Trophoblast cell (in vitro differentiated cells and primary cell): ENCODE data around the gene RPL26.
"Not testable (repeated sequence)": the region's sequence is repeated elsewhere in the genome, so short reads cannot be mapped to it uniquely, and the experiment has no call there.

ENCODE experiments used
- DNase-seq, 2 donors: peaks; one replicate each; pipeline ENCODE4 v3.0.0-alpha.2; 2016
- H2AFZ ChIP-seq: 2 replicates; pipeline ENCODE4 v1.6.1; 2013; ENCODE audit warnings: low read length, moderate library complexity, mild to moderate bottlenecking; ENCODE audit not compliant: insufficient read depth, poor library complexity
- H2AK5ac ChIP-seq: 2 replicates; pipeline ENCODE4 v1.6.1; 2013; ENCODE audit warnings: mild to moderate bottlenecking, low read length
- H2BK120ac ChIP-seq: 2 replicates; pipeline ENCODE4 v1.6.1; 2013; ENCODE audit warnings: low read length, mild to moderate bottlenecking, moderate library complexity; ENCODE audit not compliant: insufficient read depth, poor library complexity
- H2BK12ac ChIP-seq: 2 replicates; pipeline ENCODE4 v1.6.1; 2013; ENCODE audit warnings: mild to moderate bottlenecking, low read length, moderate library complexity
- H2BK5ac ChIP-seq: 2 replicates; pipeline ENCODE4 v1.6.1; 2013; ENCODE audit warnings: low read length, low read depth, moderate library complexity, mild to moderate bottlenecking; ENCODE audit not compliant: poor library complexity
- H3K14ac ChIP-seq: 2 replicates; pipeline ENCODE4 v1.6.1; 2013; ENCODE audit warnings: mild to moderate bottlenecking, low read length
- H3K18ac ChIP-seq: 2 replicates; pipeline ENCODE4 v1.6.1; 2013; ENCODE audit warnings: mild to moderate bottlenecking, low read length
- H3K23ac ChIP-seq: 2 replicates; pipeline ENCODE4 v1.6.1; 2013; ENCODE audit warnings: low read length
- H3K27ac ChIP-seq: 2 replicates; pipeline ENCODE4 v1.5.1; 2013; ENCODE audit warnings: low read depth, mild to moderate bottlenecking, inconsistent platforms, low read length, moderate library complexity
- H3K27me3 ChIP-seq: 2 replicates; pipeline ENCODE4 v1.6.1; 2013; ENCODE audit warnings: inconsistent platforms, mild to moderate bottlenecking, low read length, moderate library complexity; ENCODE audit not compliant: insufficient read depth
- H3K36me3 ChIP-seq, 2 experiments: 1 replicate in 1 of 2; 2 replicates in 1 of 2; pipeline ENCODE4 v1.6.1; 2013; ENCODE audit warnings: low read length in 2 of 2, mild to moderate bottlenecking in 2 of 2, moderate library complexity in 1 of 2; ENCODE audit not compliant: insufficient read depth in 2 of 2, control insufficient read depth in 1 of 2
- H3K4ac ChIP-seq: 2 replicates; pipeline ENCODE4 v1.6.1; 2013; ENCODE audit warnings: low read depth, mild to moderate bottlenecking, low read length, moderate library complexity
- H3K4me1 ChIP-seq, 2 experiments: 1 replicate in 1 of 2; 2 replicates in 1 of 2; pipeline ENCODE4 v1.6.1; 2013; ENCODE audit warnings: low read length in 2 of 2, mild to moderate bottlenecking in 2 of 2, moderate library complexity in 1 of 2; ENCODE audit not compliant: insufficient read depth in 2 of 2, control insufficient read depth in 1 of 2
- H3K4me2 ChIP-seq: 2 replicates; pipeline ENCODE4 v1.6.1; 2013; ENCODE audit warnings: inconsistent platforms, mild to moderate bottlenecking, low read length, moderate library complexity
- H3K4me3 ChIP-seq: 2 replicates; pipeline ENCODE4 v1.5.1; 2013; ENCODE audit warnings: mild to moderate bottlenecking, low read depth, low read length, inconsistent platforms
- H3K79me1 ChIP-seq: one replicate; pipeline ENCODE4 v1.6.1; 2013; ENCODE audit warnings: low read length
- H3K79me2 ChIP-seq: 2 replicates; pipeline ENCODE4 v1.6.1; 2013; ENCODE audit warnings: low read length, mild to moderate bottlenecking; ENCODE audit not compliant: control insufficient read depth, insufficient read depth, poor library complexity
- H3K9ac ChIP-seq: 2 replicates; pipeline ENCODE4 v1.6.1; 2013; ENCODE audit warnings: mild to moderate bottlenecking, low read length
- H3K9me3 ChIP-seq: 2 replicates; pipeline ENCODE4 v1.6.1; 2013; ENCODE audit warnings: low read depth, mild to moderate bottlenecking, control low read depth, inconsistent platforms, low read length; ENCODE audit not compliant: insufficient read depth
- H4K12ac ChIP-seq: 2 replicates; pipeline ENCODE4 v1.6.1; 2013; ENCODE audit warnings: low read depth, mild to moderate bottlenecking, low read length, moderate library complexity
- H4K8ac ChIP-seq: 2 replicates; pipeline ENCODE4 v1.6.1; 2013; ENCODE audit warnings: low read depth, mild to moderate bottlenecking, low read length, moderate library complexity
- H4K91ac ChIP-seq: one replicate; pipeline ENCODE4 v1.6.1; 2013; ENCODE audit warnings: low read depth, mild to moderate bottlenecking, low read length, moderate library complexity
- WGBS: extraction: QIAGEN DNeasy Blood & Tissue Kit; methylation state at CpG from one replicate; pipeline ENCODE4 v1.1.7; 2013; ENCODE audit warnings: missing lambda C conversion rate; ENCODE audit not compliant: insufficient read length, insufficient coverage; ENCODE audit errors: extremely low coverage; 5-methylcytosine and 5-hydroxymethylcytosine counted together

The RPL26 gene

DNA sequence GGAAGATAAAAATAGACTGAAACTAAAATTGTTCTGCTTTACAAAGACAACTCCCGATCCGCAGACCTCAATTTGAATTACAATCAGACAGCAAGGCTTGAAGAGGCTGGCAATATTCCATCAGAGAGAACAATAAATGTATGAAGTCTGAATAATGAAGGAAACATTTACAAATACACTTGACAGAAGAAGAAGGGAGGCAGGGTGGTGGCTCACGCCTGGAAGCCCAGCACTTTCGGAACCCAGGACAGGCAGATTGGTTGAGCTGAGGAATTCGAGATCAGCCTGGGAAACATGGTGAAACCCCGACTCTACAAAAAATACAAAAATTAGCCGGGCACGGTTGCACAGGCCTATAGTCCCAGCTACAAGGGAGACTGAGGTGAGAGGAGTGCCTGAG is 28.8 kb downstream of the RPL26 start:
- Histone ChIP-seq H3K4me3 (no peak overlapping the region), H3K27me3 (no peaks in the 10 kb centered on the region), H2BK120ac (no peak overlapping the region), H3K9me3 (no peaks in the 10 kb centered on the region), H3K23ac (no peak overlapping the region), H3K79me2 (no peaks in the 10 kb centered on the region), H4K8ac (no peak overlapping the region), H3K79me1 (no peaks in the 10 kb centered on the region), H3K36me3 (no peaks in the 10 kb centered on the region), H3K14ac (no peak overlapping the region), H3K4me1 (no peaks in the 10 kb centered on the region), H2BK12ac (no peak overlapping the region), H3K18ac (no peak overlapping the region), H3K4ac (no peak overlapping the region), H4K91ac (no peak overlapping the region), H3K9ac (no peak overlapping the region), H2AK5ac (no peak overlapping the region), H3K27ac (no peak overlapping the region), H2BK5ac (no peak overlapping the region), H3K4me2 (no peak overlapping the region), H2AFZ (no peak overlapping the region), H4K12ac (no peak overlapping the region)
- no CpG with 5 or more reads among the region's 8 CpGs for WGBS
- DNase-seq, result no peak

DNA sequence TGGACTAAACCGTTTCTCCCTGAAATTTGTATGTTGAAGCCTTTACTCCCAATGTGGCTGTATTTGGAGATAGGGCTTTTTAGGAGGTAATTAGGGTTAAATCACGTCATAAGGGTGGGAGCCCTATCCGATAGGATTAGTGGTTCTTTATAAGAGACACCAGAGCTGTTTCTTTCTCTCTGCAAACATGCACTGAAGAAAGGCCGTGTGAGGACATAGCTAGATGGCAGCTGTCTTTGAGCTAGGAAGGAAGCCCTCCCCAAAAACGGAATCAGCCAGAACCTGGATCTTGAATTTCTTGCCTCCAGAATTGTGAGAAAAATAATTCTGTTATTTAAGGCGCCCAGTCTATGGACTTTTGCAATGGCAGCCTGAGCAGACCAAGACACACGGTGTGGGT is 29.3 kb downstream of the RPL26 start:
- H3K4ac ChIP-seq, result no peak overlapping the region
- WGBS, result no CpG with 5 or more reads among the region's 7 CpGs

DNA sequence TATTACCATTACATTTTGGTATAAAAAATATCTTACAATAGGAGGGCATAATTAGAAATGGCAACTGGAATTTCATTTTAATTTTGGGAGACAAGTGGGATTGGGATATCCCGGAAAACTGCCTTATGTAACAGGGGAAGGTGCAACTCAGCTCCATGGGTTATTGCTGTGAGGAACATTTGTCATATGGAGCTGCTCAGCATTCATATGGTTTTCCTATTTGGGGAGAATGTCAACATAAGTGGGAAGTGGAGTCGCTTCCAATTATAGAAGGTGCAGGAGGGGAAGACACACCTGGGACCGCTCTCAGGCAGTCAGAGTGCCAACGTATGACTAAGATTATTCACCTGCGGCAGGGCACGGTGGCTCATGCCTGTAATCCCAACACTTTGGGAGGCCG is 32.7 kb downstream of the RPL26 start:
- no peak overlapping the region for H2AK5ac ChIP-seq
- H3K36me3 ChIP-seq, result no peaks in the 10 kb centered on the region
- H4K12ac ChIP-seq, result no peak overlapping the region
- no peak overlapping the region for H4K91ac ChIP-seq
- no peak overlapping the region for H4K8ac ChIP-seq
- H3K4me3 ChIP-seq, result no peak overlapping the region
- H3K79me1 ChIP-seq, result no peaks in the 10 kb centered on the region
- no peaks in the 10 kb centered on the region for H3K4me1 ChIP-seq
- no peaks in the 10 kb centered on the region for H3K79me2 ChIP-seq
- no peak overlapping the region for H3K27ac ChIP-seq
- DNase-seq, result no peak
- H3K27me3 ChIP-seq, result no peaks in the 10 kb centered on the region
- H2AFZ ChIP-seq, result no peak overlapping the region
- H2BK12ac ChIP-seq, result no peak overlapping the region
- no peak overlapping the region for H3K9ac ChIP-seq
- H3K4me2 ChIP-seq, result no peak overlapping the region
- no CpG with 5 or more reads among the region's 7 CpGs for WGBS
- no peak overlapping the region for H3K14ac ChIP-seq
- H3K9me3 ChIP-seq, result no peaks in the 10 kb centered on the region
- H3K18ac ChIP-seq, result no peak overlapping the region
- H2BK5ac ChIP-seq, result no peak overlapping the region
- H3K23ac ChIP-seq, result no peak overlapping the region
- no peak overlapping the region for H2BK120ac ChIP-seq
- no peak overlapping the region for H3K4ac ChIP-seq

More for the DNA sequence above, 29.3 kb downstream of the RPL26 start:
- H3K79me1 ChIP-seq, result no peaks in the 10 kb centered on the region
- no peak overlapping the region for H3K4me2 ChIP-seq
- H3K14ac ChIP-seq, result no peak overlapping the region
- no peak overlapping the region for H2BK12ac ChIP-seq
- H4K12ac ChIP-seq, result no peak overlapping the region
- H3K27me3 ChIP-seq, result no peaks in the 10 kb centered on the region
- H4K8ac ChIP-seq, result no peak overlapping the region
- H3K9ac ChIP-seq, result no peak overlapping the region
- H3K36me3 ChIP-seq, result no peaks in the 10 kb centered on the region
- no peak overlapping the region for H3K27ac ChIP-seq
- no peak overlapping the region for H2AK5ac ChIP-seq
- H2BK120ac ChIP-seq, result no peak overlapping the region
- H3K23ac ChIP-seq, result no peak overlapping the region
- H4K91ac ChIP-seq, result no peak overlapping the region
- no peak overlapping the region for H3K4me3 ChIP-seq
- no peak for DNase-seq
- no peaks in the 10 kb centered on the region for H3K4me1 ChIP-seq
- H2AFZ ChIP-seq, result no peak overlapping the region
- H3K18ac ChIP-seq, result no peak overlapping the region
- H2BK5ac ChIP-seq, result no peak overlapping the region
- H3K79me2 ChIP-seq, result no peaks in the 10 kb centered on the region
- no peaks in the 10 kb centered on the region for H3K9me3 ChIP-seq

DNA sequence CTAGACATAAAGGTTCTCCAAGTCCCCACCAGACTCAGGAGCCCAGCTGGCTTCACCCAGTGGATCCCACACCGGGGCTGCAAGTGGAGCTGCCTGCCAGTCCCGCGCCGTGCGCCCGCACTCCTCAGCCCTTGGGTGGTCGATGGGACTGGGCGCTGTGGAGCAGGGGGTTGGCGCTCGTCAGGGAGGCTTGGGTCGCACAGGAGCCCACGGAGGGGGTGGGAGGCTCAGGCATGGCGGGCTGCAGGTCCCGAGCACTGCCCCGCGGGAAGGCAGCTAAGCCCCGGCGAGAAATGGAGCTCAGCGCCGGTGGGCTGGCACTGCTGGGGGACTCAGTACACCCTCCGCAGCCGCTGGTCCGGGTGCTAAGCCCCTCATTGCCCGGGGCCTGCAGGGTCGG is 36.0 kb downstream of the RPL26 start:
- H2AK5ac ChIP-seq, H2BK5ac ChIP-seq: not testable (repeated sequence)

More for the DNA sequence above, 36.0 kb downstream of the RPL26 start:
- not testable (repeated sequence) for H2AFZ ChIP-seq, H3K79me2 ChIP-seq, H3K79me1 ChIP-seq, H3K4me1 ChIP-seq, H2BK12ac ChIP-seq, H4K8ac ChIP-seq, H3K27ac ChIP-seq, H3K4me3 ChIP-seq, H3K27me3 ChIP-seq, H3K14ac ChIP-seq, H3K36me3 ChIP-seq, H3K4ac ChIP-seq, H4K91ac ChIP-seq, H2BK120ac ChIP-seq, H3K9ac ChIP-seq, H3K4me2 ChIP-seq, H3K9me3 ChIP-seq, H4K12ac ChIP-seq, H3K23ac ChIP-seq, DNase-seq, H3K18ac ChIP-seq
- no CpG with 5 or more reads among the region's 25 CpGs for WGBS
